Esophagus (tissue), 2 donors: Measurements from ENCODE around the gene KRT13. TPM values are rescaled to one million over a fixed set of nuclear protein-coding genes. Genes with fewer than 3 reads are reported as not detected.

Source experiments
- H3K27ac ChIP-seq, 2 donors: one replicate each; pipeline ENCODE4 v1.5.1; 2013; ENCODE audit warnings: low read depth in 2 of 2, mild to moderate bottlenecking in 2 of 2, inconsistent platforms in 1 of 2, low read length in 1 of 2, moderate library complexity in 1 of 2
- H3K27me3 ChIP-seq, 2 donors: one replicate each; pipeline ENCODE4 v1.6.1; 2013; ENCODE audit warnings: low read length in 2 of 2, control low read depth in 1 of 2, mild to moderate bottlenecking in 1 of 2; ENCODE audit not compliant: insufficient read depth in 2 of 2, control insufficient read depth in 1 of 2
- H3K36me3 ChIP-seq, 2 donors: one replicate each; pipeline ENCODE4 v1.6.1; 2013; ENCODE audit warnings: low read length in 1 of 2; ENCODE audit not compliant: control insufficient read depth in 2 of 2, insufficient read depth in 2 of 2
- H3K4me1 ChIP-seq, 2 donors: one replicate each; pipeline ENCODE4 v1.6.1; 2013; ENCODE audit warnings: low read length in 1 of 2; ENCODE audit not compliant: control insufficient read depth in 2 of 2, insufficient read depth in 2 of 2
- H3K4me3 ChIP-seq, 2 donors: one replicate each; pipeline ENCODE4 v1.5.1; 2013; ENCODE audit warnings: low read length in 2 of 2, mild to moderate bottlenecking in 2 of 2, low read depth in 1 of 2, moderate library complexity in 1 of 2
- H3K9me3 ChIP-seq, 2 donors: one replicate each; pipeline ENCODE4 v1.6.1; 2013; ENCODE audit warnings: mild to moderate bottlenecking in 2 of 2, low read depth in 1 of 2, low read length in 1 of 2, moderate library complexity in 1 of 2; ENCODE audit not compliant: control insufficient read depth in 2 of 2, insufficient read depth in 1 of 2
- WGBS, 2 donors: extraction: QIAGEN DNeasy Blood & Tissue Kit; methylation state at CpG; one replicate each; pipeline ENCODE4 v1.1.7; 2013; 5-methylcytosine and 5-hydroxymethylcytosine counted together
- polyA plus RNA-seq, 2 donors: library from polyadenylated mRNA; stranded (reverse); fragments of 200-250 nt; gene quantifications; one replicate each; pipeline ENCODE4 v1.2.3, GENCODE V29; 2013
- donor health status: healthy with polysubstance abuse.
- donor health status: Bipolar disorder and iron deficiency.

The KRT13 gene
- polyA plus RNA-seq, 2 donors, result 46,015 to 60,858 TPM

DNA sequence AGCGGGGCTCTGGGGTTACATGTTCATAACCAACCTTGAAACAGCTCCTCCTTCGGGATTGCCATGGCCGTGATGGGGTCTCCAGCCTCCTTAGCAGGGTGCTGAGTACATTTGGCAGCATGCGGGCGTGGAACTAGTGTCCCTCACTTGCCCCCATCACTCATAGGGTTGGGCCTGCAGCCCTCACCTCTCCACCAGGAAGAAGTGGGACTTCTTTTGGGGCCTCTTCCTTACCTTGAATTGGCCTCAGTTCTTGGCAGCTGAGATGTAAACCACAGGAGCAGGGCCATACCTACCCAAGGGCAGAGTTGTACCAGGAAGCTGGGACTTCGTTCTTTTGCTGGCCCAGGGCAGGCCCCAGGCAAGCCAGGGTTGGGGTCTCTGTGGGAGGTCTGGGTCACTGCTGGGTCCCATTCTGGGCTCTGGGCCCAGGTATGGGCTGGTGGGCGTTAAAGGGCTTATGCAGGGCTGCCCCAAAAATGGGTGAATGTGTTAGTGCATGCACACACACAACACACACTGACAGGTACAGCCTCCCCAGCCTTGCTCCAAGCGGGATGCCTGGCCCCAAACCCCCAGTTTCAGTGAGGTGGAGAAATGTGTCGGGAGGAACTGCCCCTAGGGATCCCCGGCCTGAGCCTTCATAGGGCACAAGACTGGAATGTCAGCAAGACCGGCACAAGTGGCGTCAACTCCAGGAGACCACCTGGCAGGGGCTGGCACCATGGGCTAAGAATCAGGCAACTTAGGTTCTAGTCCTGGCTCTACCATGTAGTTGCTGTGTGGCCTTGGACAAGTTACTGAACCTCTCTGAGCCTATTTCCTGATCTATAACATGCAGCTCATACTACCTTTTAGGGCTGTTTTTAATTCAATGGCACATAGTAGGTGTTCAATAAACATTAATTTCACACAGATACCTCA, 17.2 kb upstream of the KRT13 start:
- peaks cover 0 to 2% of the 10 kb centered on the region in 2 donors for H3K36me3 ChIP-seq
- peak overlapping the region; percentile 80 to 83 for H3K27ac ChIP-seq

DNA sequence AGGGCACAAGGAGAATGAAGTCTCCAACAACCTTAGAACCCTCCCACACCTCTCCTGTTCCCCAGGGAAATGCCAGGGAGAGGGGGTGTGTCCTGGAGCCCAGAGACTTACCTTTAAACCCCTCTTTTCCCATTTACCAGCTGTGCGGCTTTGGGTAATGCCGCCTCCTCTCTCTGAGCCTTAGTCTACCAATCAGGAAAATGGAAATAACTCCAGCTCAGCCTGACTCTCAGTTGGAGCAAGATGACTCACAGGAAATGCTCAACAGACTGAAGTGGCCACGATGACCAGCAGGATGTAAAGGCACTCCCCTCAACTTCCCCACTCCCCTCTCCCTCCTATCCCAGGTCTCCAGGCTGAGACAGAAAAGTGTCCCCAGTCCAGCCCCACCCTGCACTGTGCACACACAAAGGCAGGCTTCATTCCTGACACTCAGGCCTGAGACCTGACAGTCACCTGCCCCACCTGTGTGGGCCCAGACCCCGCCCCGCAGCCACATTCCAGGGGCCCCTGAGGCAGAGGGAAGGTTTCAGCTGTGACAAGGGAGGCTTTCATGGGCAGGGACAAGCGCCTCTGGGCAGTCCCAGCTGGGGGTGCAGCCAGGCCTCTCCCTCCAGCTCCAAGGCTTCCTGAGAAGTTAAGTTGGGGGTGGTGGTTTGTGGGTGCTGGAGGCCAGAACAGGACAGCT, 16.3 kb upstream of the KRT13 start:
- Histone ChIP-seq H3K9me3 (no peaks in the 10 kb centered on the region), H3K4me1 (peaks cover 0 to 18% of the 10 kb centered on the region in 2 donors), H3K36me3 (peaks cover 0 to 8% of the 10 kb centered on the region in 2 donors), H3K4me3 (peak overlapping the region; percentile 17 to 27), H3K27me3 (no peaks in the 10 kb centered on the region), H3K27ac (peak overlapping the region; percentile 80 to 83)
- 41 to 49% methylated on average over 6 of the region's 6 CpGs for WGBS, 2 donors

More for the DNA sequence above, 17.2 kb upstream of the KRT13 start:
- 62 to 73% methylated on average over 12 of the region's 12 CpGs for WGBS, 2 donors
- peaks cover 0 to 21% of the 10 kb centered on the region in 2 donors for H3K4me1 ChIP-seq
- peak overlapping the region in 1 of 2 donors; percentile 19 for H3K4me3 ChIP-seq
- H3K9me3 ChIP-seq, result no peaks in the 10 kb centered on the region
- no peaks in the 10 kb centered on the region for H3K27me3 ChIP-seq

DNA sequence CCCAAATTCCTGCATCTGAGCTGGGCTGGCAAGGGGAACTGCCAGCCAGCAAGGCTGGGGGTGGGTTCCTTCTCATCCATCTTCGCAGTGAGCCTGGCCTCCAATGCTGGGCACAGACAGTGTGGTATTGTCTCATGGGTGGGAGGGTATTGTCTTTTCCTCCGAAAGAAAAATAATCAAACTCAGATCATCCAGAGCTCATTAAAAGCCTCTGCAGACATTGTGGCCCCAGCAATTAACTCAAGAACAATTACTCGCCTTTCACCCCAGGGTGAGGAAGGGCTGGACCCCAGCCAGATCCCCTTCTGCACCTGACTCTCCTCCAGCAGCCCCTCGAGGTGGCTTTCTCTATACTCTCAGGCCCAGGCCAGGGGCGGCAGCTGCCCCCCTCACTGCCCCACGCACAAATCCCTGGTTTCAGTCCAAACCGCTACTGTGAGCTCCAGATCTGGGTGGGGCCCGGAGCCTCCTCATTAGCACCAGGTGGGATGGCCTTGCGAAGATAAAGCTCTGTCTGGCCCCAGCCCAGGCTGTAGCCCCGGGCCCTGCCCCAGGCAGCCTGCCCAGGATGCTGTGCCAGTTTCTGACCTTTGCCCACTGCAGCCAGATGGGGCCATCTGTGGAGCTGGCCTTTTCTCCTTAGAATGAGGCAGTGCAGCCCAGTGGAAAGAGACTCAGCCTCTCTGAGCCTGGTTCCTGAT, 15.6 kb upstream of the KRT13 start:
- H3K9me3 ChIP-seq, result no peaks in the 10 kb centered on the region
- WGBS, 2 donors, result 30 to 53% methylated on average over 10 of the region's 10 CpGs
- H3K36me3 ChIP-seq, result peaks cover 0 to 14% of the 10 kb centered on the region in 2 donors
- H3K4me1 ChIP-seq, result peaks cover 0 to 18% of the 10 kb centered on the region in 2 donors
- H3K27me3 ChIP-seq, result no peaks in the 10 kb centered on the region
- peak overlapping the region; percentile 17 to 27 for H3K4me3 ChIP-seq
- H3K27ac ChIP-seq, result peak overlapping the region; percentile 80 to 83

DNA sequence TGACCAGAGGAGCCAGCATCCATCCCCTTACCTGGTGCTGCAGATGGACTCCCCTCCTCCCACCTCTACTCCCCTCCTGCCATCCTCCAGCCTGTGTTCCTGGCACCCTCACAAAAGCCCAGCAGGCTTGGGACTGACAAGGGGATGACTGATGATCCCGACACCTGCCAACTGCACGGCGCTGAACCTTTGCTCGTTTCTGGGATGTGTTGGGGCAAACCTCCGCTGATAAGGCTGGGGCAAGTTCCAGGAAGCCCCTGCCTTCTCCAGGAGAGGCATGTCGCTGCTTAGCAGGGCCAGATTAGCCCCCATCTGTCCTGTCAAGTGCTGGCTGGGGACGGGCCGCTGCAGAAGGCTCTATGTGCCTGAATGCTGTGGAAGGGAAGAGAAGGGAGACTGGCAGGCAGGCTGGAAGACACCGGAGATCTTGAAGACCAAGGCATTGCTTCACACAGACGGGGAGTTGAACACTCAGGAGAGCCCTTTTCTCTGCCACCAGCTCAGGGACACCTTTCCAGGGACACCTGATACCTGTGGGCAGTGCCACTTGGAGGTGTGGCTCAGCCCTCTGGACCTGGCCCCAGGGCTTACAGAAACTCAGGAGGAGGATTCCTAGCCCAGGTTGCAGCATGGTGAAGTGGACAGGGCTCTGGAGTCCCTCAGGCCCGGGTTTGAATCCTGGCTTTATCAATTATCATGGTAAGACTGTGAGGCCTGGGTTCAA, 14.3 kb upstream of the KRT13 start:
- 27 to 29% methylated on average over 11 of the region's 11 CpGs for WGBS, 2 donors
- H3K9me3 ChIP-seq, result no peaks in the 10 kb centered on the region
- H3K36me3 ChIP-seq, result peaks cover 0 to 20% of the 10 kb centered on the region in 2 donors
- no peaks in the 10 kb centered on the region for H3K27me3 ChIP-seq
- peaks cover 0 to 18% of the 10 kb centered on the region in 2 donors for H3K4me1 ChIP-seq
- H3K4me3 ChIP-seq, result peak overlapping the region; percentile 24 to 38
- peak overlapping the region; percentile 79 to 83 for H3K27ac ChIP-seq

DNA sequence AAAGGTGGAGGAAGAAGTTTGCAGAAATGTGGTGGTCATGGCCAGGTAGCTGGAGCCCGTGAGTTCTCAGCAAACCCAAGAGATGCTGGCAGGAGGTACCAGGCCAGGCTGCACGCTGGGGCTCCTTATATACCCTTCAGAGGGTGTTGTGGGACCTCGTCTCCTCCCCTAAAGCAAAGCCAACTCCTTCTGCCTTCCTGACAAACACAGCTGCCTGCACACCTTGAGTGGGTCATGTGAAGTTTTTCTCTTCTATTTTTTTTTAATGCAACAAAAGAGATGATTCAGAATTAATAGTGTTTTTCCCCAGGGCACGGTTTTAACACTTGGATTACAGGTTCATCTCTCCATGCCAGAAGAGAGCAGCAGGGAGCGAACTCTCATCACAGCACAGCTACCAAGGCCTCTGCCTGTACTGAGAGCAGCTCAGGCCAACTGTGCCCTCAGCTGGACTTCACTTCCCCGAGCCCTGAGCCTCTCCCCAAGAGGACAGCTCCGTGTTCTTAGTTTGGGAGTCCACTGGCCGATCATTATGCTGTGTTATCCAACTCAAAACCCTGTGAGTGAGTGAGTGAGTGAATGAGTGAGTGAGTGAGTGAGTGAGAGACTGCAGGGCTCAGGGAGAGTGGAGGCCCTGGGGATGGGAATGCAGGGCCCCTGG, 13.5 kb upstream of the KRT13 start, which contains the start of gene KRT15:
TSS of gene KRT15 (minus strand) at position 102 of the 661 bp plus-strand sequence. CDS start at position 39, 63 bp downstream.
- peaks cover 0 to 18% of the 10 kb centered on the region in 2 donors for H3K4me1 ChIP-seq
- H3K27ac ChIP-seq, result peak within 1 kb of the TSS; percentile 79 to 83
- H3K27me3 ChIP-seq, result no peaks in the 10 kb centered on the region
- H3K9me3 ChIP-seq, result no peaks in the 10 kb centered on the region
- peak within 1 kb of the TSS; percentile 55 to 61 for H3K4me3 ChIP-seq
- WGBS, 2 donors, result 42 to 52% methylated on average over 8 of the region's 8 CpGs
- H3K36me3 ChIP-seq, result peaks cover 0 to 19% of the 10 kb centered on the region in 2 donors

DNA sequence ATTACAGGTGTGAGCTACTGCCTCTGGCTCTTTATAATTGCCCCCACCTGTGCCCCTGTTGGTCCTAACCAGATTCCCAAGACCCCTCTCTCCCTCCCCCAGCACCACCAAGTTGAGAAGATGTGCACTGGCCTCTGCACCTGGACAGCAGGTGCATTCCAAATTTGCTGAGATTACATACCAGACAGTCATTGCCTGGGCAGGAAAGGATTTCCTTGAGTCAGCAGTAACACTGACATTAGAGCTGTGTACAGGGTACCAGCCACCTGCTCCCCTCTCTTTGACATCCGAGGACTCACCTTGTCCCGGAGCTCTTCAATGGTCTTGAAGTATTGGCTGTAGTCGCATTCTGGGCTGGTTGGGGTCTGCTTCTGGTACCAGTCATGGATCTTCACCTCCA, 12.6 kb upstream of the KRT13 start:
- Histone ChIP-seq H3K36me3 (peaks cover 0 to 17% of the 10 kb centered on the region in 2 donors), H3K27me3 (no peaks in the 10 kb centered on the region), H3K4me1 (peaks cover 0 to 16% of the 10 kb centered on the region in 2 donors), H3K9me3 (no peaks in the 10 kb centered on the region), H3K4me3 (peak overlapping the region; percentile 55 to 61), H3K27ac (peak overlapping the region; percentile 60 to 68)
- 60 to 62% methylated on average over 3 of the region's 3 CpGs for WGBS, 2 donors

DNA sequence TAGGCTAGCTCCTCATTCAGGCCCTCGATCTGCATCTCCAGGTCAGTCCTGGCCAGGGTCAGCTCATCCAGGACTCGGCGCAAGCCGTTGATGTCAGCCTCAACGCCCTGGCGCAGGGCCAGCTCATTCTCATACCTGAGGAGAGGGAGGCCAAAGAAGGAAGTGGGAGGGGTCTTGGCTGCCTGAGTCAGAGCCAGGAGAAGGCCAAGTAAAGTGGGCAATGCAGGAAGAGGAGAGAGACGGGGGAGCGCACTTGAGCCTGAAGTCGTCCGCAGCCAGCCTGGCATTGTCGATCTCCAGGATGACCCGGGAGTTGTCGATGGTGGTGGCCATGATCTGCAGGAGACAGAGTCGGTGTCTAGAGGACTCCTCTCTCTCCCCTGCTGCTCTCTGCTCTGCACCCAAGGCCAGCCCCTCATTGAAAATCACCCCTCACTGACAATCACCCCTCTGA, 11.4 kb upstream of the KRT13 start:
- Histone ChIP-seq H3K27me3 (no peaks in the 10 kb centered on the region), H3K4me1 (peaks cover 0 to 13% of the 10 kb centered on the region in 2 donors), H3K27ac (peak overlapping the region; percentile 78 to 83), H3K36me3 (peaks cover 0 to 17% of the 10 kb centered on the region in 2 donors), H3K4me3 (peak overlapping the region; percentile 55 to 61), H3K9me3 (no peaks in the 10 kb centered on the region)
- WGBS, 2 donors, result 48 to 61% methylated on average over 14 of the region's 14 CpGs

DNA sequence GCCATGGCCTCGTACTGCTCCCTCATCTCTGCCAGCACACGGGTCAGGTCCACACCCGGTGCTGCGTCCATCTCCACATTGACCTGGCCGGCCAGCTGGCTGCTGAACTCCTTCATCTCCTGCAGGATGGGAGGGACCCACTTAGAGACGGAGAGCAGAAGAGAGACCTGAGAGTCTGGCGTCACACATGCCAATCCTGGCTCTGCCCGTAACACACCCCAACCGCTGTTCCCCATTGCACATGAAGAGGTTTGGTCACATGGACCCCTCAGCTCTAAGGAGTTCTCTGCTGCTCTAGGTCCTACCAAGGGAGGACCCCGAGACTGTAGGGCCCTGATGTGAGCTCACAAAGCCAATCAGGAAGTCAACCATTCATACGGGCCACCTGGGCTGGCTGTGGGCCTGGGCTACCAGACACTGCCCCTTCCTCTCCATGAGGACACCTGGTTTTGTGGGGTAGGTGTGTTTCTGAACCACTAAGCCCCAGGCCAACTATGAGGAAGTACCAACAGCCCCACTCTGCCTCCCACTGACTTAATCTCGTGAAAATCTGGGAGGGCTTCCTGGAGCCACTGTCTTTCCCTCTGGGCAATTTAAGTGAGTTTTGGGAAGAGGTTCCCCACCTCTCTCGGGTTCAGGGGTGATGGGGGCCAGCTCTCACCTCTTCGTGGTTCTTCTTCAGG, 10.9 kb upstream of the KRT13 start:
- Histone ChIP-seq H3K27me3 (no peaks in the 10 kb centered on the region), H3K36me3 (peaks cover 0 to 17% of the 10 kb centered on the region in 2 donors), H3K9me3 (no peaks in the 10 kb centered on the region), H3K4me3 (peak overlapping the region; percentile 55 to 61), H3K27ac (peak overlapping the region; percentile 78 to 83), H3K4me1 (peaks cover 0 to 9% of the 10 kb centered on the region in 2 donors)
- whole genome bisulfite sequencing, 2 donors, result 53 to 64% methylated on average over 14 of the region's 14 CpGs
